Glutamatergic neuron (in vitro differentiated cells): Measurements from ENCODE around the gene DNASE2B. TPM values are rescaled to one million over a fixed set of nuclear protein-coding genes. Genes with fewer than 3 reads are reported as not detected.

Experiments
- DNase-seq: peaks from one replicate; pipeline ENCODE4 v3.0.0; 2022
- H3K27ac Mint-ChIP-seq: one replicate; pipeline ENCODE4 v1.8.0; 2020; ENCODE audit warnings: mild to moderate bottlenecking, mixed read lengths, inconsistent platforms; ENCODE audit not compliant: unreplicated experiment
- H3K27me3 Mint-ChIP-seq: one replicate; pipeline ENCODE4 v1.8.0; 2020; ENCODE audit warnings: mild to moderate bottlenecking, moderate library complexity, mixed read lengths, inconsistent platforms; ENCODE audit not compliant: unreplicated experiment
- H3K36me3 Mint-ChIP-seq: one replicate; pipeline ENCODE4 v1.8.0; 2020; ENCODE audit warnings: mild to moderate bottlenecking, mixed read lengths, inconsistent platforms; ENCODE audit not compliant: unreplicated experiment
- H3K4me1 Mint-ChIP-seq: one replicate; pipeline ENCODE4 v1.8.0; 2020; ENCODE audit warnings: mild to moderate bottlenecking, low read depth, mixed read lengths, inconsistent platforms; ENCODE audit not compliant: unreplicated experiment
- H3K4me3 Mint-ChIP-seq: one replicate; pipeline ENCODE4 v1.8.0; 2020; ENCODE audit warnings: mild to moderate bottlenecking, mixed read lengths, inconsistent platforms; ENCODE audit not compliant: unreplicated experiment
- H3K9me3 Mint-ChIP-seq: one replicate; pipeline ENCODE4 v1.8.0; 2020; ENCODE audit warnings: mild to moderate bottlenecking, moderate library complexity, mixed read lengths, inconsistent platforms; ENCODE audit not compliant: unreplicated experiment
- long read RNA-seq: library from polyadenylated mRNA; unstranded; transcript quantifications from one replicate; pipeline ENCODE4 v2.0.0, GENCODE V29; 2020; ENCODE audit not compliant: unreplicated experiment
- total RNA-seq: library from RNA; stranded (reverse); fragmentation: NEBNext Ultra II Directional; extraction: Animal tissue kit (Norgen Biotek cat#: 25700); gene quantifications from one replicate; pipeline ENCODE4 v1.2.1, GENCODE V29; 2021; ENCODE audit not compliant: unreplicated experiment
- TF ChIP-seq, protein P1 (sequence below): fragments of 200-600 bp; sonication (generic); IDR thresholded peaks from one replicate; pipeline ENCODE4 v1.5.0; 2021; ENCODE audit not compliant: partially characterized antibody, unreplicated experiment

The DNASE2B gene, protein sequence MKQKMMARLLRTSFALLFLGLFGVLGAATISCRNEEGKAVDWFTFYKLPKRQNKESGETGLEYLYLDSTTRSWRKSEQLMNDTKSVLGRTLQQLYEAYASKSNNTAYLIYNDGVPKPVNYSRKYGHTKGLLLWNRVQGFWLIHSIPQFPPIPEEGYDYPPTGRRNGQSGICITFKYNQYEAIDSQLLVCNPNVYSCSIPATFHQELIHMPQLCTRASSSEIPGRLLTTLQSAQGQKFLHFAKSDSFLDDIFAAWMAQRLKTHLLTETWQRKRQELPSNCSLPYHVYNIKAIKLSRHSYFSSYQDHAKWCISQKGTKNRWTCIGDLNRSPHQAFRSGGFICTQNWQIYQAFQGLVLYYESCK
- not detected for total RNA-seq
- long read RNA-seq = 0 reads

DNA sequence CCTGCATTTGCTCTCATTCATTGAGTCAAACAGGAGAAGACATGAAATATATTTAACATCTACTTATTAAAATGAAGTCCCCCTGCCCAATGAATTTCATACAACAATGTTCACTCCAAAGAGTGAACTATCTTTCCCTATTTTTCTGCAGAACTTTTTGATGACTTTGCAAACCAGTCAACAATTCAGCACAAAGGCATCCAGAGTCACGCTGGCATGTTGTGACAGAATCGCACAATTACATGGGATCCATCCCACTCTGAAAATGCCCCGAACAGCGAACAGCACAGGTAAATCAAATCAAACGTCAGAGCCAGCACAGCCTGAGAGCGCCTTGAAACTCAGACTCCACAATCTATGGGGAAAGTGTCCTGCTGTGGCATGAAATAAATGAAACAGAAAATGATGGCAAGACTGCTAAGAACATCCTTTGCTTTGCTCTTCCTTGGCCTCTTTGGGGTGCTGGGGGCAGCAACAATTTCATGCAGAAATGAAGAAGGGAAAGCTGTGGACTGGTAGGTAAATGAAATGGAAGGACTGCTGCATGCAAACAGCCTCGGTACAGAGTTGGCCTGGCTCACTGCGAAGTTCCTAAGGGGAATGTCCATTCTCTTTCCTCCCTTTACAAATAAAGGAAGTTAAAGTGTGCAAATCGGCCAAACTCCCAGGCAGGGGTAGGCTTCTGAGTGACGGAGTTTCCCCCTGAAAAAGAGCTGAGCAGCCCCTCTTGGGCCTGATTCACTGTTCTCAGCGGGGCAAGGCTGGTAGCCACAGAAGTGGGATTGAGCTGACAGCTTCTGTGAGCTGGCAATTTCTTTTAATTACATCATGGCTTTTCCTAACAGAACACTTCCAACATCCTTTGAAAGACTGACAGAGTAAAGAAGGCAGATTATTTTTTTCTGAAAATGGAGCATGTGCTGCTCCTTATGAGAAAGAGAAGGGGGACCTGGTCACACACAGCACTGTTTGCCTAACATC is at the start of gene DNASE2B:
Gene DNASE2B (plus strand): TSS at position 310 of the 981 bp plus-strand sequence. CDS start 81 bp downstream, at position 391.
- TF ChIP-seq, protein P1, sequence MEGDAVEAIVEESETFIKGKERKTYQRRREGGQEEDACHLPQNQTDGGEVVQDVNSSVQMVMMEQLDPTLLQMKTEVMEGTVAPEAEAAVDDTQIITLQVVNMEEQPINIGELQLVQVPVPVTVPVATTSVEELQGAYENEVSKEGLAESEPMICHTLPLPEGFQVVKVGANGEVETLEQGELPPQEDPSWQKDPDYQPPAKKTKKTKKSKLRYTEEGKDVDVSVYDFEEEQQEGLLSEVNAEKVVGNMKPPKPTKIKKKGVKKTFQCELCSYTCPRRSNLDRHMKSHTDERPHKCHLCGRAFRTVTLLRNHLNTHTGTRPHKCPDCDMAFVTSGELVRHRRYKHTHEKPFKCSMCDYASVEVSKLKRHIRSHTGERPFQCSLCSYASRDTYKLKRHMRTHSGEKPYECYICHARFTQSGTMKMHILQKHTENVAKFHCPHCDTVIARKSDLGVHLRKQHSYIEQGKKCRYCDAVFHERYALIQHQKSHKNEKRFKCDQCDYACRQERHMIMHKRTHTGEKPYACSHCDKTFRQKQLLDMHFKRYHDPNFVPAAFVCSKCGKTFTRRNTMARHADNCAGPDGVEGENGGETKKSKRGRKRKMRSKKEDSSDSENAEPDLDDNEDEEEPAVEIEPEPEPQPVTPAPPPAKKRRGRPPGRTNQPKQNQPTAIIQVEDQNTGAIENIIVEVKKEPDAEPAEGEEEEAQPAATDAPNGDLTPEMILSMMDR = no peak
- no peak within 1 kb of the TSS for H3K27ac Mint-ChIP-seq
- no peak for DNase-seq
- H3K4me1 Mint-ChIP-seq = no peaks in the 10 kb centered on the region
- H3K4me3 Mint-ChIP-seq = no peak within 1 kb of the TSS
- no peaks in the 10 kb centered on the region for H3K27me3 Mint-ChIP-seq
- no peaks in the 10 kb centered on the region for H3K9me3 Mint-ChIP-seq
- H3K36me3 Mint-ChIP-seq = no peaks in the 10 kb centered on the region

DNA sequence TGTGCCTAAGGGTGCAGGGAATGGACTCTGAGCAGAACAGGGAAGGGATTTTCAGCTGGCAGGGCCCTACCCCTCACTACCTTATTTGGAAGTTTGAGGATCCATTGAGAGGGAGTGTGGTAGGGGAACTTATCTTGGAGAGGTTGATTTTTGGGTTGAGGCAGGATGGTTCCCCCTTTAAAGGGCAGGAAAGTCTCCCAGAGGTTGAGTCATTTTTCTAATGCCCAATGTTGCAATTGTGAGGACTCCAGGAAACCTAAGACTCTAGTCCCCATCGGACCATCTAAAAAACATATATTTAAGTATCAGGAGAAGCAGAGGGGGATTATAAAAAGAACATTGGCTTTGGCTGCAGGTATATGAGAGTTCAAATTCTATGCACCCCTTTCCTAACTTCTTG is 49.5 kb upstream of the DNASE2B start:
- no peaks in the 10 kb centered on the region for H3K36me3 Mint-ChIP-seq
- H3K27ac Mint-ChIP-seq = no peak overlapping the region
- TF ChIP-seq, protein P1 = no peak
- H3K9me3 Mint-ChIP-seq = no peaks in the 10 kb centered on the region
- H3K4me3 Mint-ChIP-seq = no peak overlapping the region
- H3K4me1 Mint-ChIP-seq = no peaks in the 10 kb centered on the region
- no peaks in the 10 kb centered on the region for H3K27me3 Mint-ChIP-seq
- DNase-seq = no peak

DNA sequence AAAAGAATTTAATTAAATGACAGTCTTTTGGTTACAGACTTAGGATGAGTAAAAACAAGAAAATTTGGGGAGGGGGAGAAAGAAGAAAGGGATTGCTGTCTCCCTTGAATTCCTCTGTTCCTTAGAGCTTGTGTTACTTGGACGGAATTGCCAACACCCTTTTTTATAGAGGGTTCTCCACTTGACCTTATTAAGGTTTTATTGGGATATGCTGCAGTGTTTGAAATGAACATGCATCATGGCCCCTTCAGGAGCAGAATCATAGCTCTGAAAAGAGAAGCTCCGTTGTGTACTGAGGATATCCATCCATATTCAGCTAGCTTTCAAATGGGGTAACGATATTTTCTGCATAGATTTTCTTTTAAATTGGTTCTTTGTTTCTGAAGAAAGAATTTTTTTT is 48.2 kb upstream of the DNASE2B start:
- no peak for DNase-seq
- TF ChIP-seq, protein P1 = no peak
- H3K36me3 Mint-ChIP-seq = no peaks in the 10 kb centered on the region
- no peaks in the 10 kb centered on the region for H3K4me1 Mint-ChIP-seq
- no peak overlapping the region for H3K27ac Mint-ChIP-seq
- no peaks in the 10 kb centered on the region for H3K9me3 Mint-ChIP-seq
- no peak overlapping the region for H3K4me3 Mint-ChIP-seq
- H3K27me3 Mint-ChIP-seq = no peaks in the 10 kb centered on the region

DNA sequence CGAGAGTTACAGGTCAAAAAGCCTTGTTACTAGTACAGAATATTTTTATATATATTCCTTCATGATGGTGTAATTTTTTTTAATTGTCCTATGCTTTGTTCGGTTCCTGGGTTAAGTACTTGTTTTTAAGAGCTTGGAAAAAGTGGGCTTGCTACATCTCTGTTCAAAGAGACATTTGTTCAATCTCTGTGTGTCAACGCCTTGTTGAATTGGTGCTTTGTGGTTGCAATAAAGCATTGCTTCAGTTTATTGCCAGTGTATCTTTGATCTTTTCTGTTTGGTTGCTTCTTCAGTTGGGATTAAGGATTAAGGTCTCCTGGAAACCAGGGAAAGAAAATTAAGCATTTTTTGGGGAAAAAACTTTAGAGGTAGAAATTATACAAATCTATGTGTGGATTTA is 47.7 kb upstream of the DNASE2B start:
- TF ChIP-seq, protein P1 = no peak
- no peak overlapping the region for H3K4me3 Mint-ChIP-seq
- no peaks in the 10 kb centered on the region for H3K9me3 Mint-ChIP-seq
- no peak overlapping the region for H3K27ac Mint-ChIP-seq
- no peaks in the 10 kb centered on the region for H3K4me1 Mint-ChIP-seq
- DNase-seq = no peak
- H3K36me3 Mint-ChIP-seq = no peaks in the 10 kb centered on the region
- H3K27me3 Mint-ChIP-seq = no peaks in the 10 kb centered on the region
